SKM-1 treated with dmso at 0.1 percent for 144 hours (cell line): ENCODE measurements around the gene PLA2G4B.

Experiments
- DNase-seq: peaks from one replicate; lab custom pipeline; 2025; ENCODE audit not compliant: unreplicated experiment; lab: John Stamatoyannopoulos, UW

The PLA2G4B gene

GRCh38 chr15:41885841-41886240, 47.2 kb downstream of the PLA2G4B start:
- no peak for DNase-seq

- DNase-seq, result no peak
Observed at GRCh38 chr15:41886741-41887140, 48.1 kb downstream of the PLA2G4B start.

- DNase-seq, result no peak
Observed at GRCh38 chr15:41887161-41887560, 48.5 kb downstream of the PLA2G4B start.

- no peak for DNase-seq
Observed at GRCh38 chr15:41887893-41888292, 49.2 kb downstream of the PLA2G4B start.

GRCh38 chr15:41888662-41889253, 50.1 kb downstream of the PLA2G4B start:
- DNase-seq, result no peak

GRCh38 chr15:41890050-41890690, 51.5 kb downstream of the PLA2G4B start:
- no peak for DNase-seq

GRCh38 chr15:41891226-41891625, 52.6 kb downstream of the PLA2G4B start:
- DNase-seq, result no peak

GRCh38 chr15:41891946-41892345, 53.3 kb downstream of the PLA2G4B start:
- DNase-seq, result no peak

GRCh38 chr15:41892621-41893421, 54.2 kb downstream of the PLA2G4B start:
- DNase-seq, result no peak

- no peak for DNase-seq
Observed at GRCh38 chr15:41893422-41894250, 55.0 kb downstream of the PLA2G4B start, which contains the start of gene SPTBN5. SPTBN5 (minus strand) TSS chr15:41894053; CDS start chr15:41893497, 556 bp downstream.

- DNase-seq, result no peak
Observed at GRCh38 chr15:41894251-41894790, 55.7 kb downstream of the PLA2G4B start.

GRCh38 chr15:41894791-41895463, 56.3 kb downstream of the PLA2G4B start:
- no peak for DNase-seq

- no peak for DNase-seq
Observed at GRCh38 chr15:41895491-41895890, 56.8 kb downstream of the PLA2G4B start.

GRCh38 chr15:41895957-41896356, 57.3 kb downstream of the PLA2G4B start:
- DNase-seq, result no peak

GRCh38 chr15:41896566-41896965, 57.9 kb downstream of the PLA2G4B start:
- no peak for DNase-seq

GRCh38 chr15:41897363-41897799, 58.7 kb downstream of the PLA2G4B start:
- DNase-seq, result no peak
